ENCODE measurements around the gene NDUFB10. TPM values are rescaled to one million over a fixed set of nuclear protein-coding genes. Genes with fewer than 3 reads are reported as not detected.

Gene NDUFB10
- total RNA-seq, 1 donor from 2014 or later: 153 TPM

DNA sequence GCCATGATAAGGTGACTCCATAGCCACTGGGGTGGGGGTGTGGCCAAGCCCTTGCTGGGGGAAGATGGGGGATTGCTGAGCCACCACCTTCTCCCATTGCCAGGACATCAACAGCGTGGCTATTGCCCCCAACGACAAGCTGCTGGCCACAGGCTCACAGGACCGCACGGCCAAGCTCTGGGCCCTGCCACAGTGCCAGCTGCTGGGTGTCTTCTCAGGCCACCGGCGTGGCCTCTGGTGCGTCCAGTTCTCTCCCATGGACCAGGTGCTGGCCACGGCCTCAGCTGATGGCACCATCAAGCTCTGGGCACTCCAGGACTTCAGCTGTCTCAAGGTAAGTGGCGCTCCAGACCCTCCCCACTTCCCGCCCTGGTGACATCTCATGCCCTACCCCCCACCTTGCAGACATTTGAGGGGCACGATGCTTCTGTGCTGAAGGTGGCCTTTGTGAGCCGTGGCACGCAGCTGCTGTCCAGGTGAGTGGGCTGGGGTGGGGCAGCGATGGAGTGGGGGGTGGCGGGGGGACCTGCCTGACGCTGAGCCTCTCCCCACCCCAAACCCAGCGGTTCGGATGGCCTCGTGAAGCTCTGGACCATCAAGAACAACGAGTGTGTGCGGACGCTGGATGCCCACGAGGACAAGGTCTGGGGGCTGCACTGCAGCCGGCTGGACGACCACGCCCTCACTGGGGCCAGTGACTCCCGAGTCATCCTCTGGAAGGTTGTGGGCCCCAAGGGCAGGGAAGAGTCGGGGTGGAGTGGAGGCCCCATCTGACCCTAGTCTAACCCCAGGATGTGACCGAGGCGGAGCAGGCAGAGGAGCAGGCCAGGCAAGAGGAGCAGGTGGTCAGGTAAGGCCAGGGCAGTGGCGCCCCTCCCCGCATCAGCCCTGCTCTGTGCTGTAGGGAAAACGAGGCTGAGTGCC is 17.9 kb downstream of the NDUFB10 start:
- Histone ChIP-seq H4K20me1 (ENCODE audit: insufficient read depth, low read length) (peaks cover 49% of the 10 kb centered on the region), H2AFZ (ENCODE audit: low read depth, low read length) (no peak overlapping the region), H3K4me1 (ENCODE audit: insufficient read depth, low read length) (peaks cover 6% of the 10 kb centered on the region), H3K27ac (ENCODE audit: low read depth, low read length) (no peak overlapping the region), H3K79me2 (ENCODE audit: insufficient read depth, low read length) (peaks cover 28% of the 10 kb centered on the region), H3K4me2 (ENCODE audit: low read length) (no peak overlapping the region), H3K36me3 (ENCODE audit: insufficient read depth, low read length) (peaks cover 7% of the 10 kb centered on the region), H3K4me3 (ENCODE audit: insufficient read depth, low read depth, low read length) (no peak overlapping the region), H3K9me3 (ENCODE audit: insufficient read depth, low read depth, low read length) (no peaks in the 10 kb centered on the region), H3K27me3 (ENCODE audit: insufficient read depth, low read length) (peaks cover 24% of the 10 kb centered on the region), H3K9ac (ENCODE audit: low read length) (no peak overlapping the region)
- peaks cover 6% of the 10 kb centered on the region for H3K36me3 Mint-ChIP-seq (ENCODE audit: low read depth, unreplicated experiment)
- H3K9me3 Mint-ChIP-seq (ENCODE audit: unreplicated experiment): no peaks in the 10 kb centered on the region
- DNase-seq (ENCODE audit: low read depth) (no peak), FAIRE-seq (no peak)
- peaks cover 5% of the 10 kb centered on the region for H3K4me1 Mint-ChIP-seq (ENCODE audit: low read depth, unreplicated experiment)
- H3K27me3 Mint-ChIP-seq (ENCODE audit: low read depth, unreplicated experiment): peaks cover 11% of the 10 kb centered on the region
- H3K4me3 Mint-ChIP-seq (ENCODE audit: unreplicated experiment): no peak overlapping the region
- TF ChIP-seq, protein P1, sequence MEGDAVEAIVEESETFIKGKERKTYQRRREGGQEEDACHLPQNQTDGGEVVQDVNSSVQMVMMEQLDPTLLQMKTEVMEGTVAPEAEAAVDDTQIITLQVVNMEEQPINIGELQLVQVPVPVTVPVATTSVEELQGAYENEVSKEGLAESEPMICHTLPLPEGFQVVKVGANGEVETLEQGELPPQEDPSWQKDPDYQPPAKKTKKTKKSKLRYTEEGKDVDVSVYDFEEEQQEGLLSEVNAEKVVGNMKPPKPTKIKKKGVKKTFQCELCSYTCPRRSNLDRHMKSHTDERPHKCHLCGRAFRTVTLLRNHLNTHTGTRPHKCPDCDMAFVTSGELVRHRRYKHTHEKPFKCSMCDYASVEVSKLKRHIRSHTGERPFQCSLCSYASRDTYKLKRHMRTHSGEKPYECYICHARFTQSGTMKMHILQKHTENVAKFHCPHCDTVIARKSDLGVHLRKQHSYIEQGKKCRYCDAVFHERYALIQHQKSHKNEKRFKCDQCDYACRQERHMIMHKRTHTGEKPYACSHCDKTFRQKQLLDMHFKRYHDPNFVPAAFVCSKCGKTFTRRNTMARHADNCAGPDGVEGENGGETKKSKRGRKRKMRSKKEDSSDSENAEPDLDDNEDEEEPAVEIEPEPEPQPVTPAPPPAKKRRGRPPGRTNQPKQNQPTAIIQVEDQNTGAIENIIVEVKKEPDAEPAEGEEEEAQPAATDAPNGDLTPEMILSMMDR (IDR thresholded peaks at IDR 0.05; ENCODE audit: insufficient read depth, low read depth, low read length): no peak
- no peak for TF ChIP-seq EZH2 (IDR thresholded peaks at IDR 0.05; ENCODE audit: insufficient read depth, low read length)
- H3K27ac Mint-ChIP-seq (ENCODE audit: unreplicated experiment): no peak overlapping the region

DNA sequence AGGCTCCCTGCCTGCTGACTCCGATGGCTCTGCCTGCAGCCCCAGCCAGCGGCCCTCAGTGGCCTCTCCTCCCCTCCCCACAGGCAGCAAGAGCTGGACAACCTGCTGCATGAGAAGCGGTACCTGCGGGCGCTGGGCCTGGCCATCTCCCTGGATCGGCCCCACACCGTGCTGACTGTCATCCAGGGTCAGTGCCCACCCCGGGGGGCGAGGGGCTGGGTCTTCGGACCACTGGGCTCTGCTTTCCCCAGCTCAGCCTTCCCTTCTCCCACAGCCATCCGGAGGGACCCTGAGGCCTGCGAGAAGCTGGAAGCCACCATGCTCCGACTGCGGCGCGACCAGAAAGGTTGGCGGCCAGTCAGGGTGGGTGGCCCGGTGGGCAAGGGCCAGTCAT is 18.5 kb downstream of the NDUFB10 start:
- Mint-ChIP-seq H3K4me1 (ENCODE audit: low read depth, unreplicated experiment) (peaks cover 2% of the 10 kb centered on the region), H3K9me3 (ENCODE audit: unreplicated experiment) (no peaks in the 10 kb centered on the region), H3K4me3 (ENCODE audit: unreplicated experiment) (no peak overlapping the region), H3K27me3 (ENCODE audit: low read depth, unreplicated experiment) (peaks cover 16% of the 10 kb centered on the region), H3K27ac (ENCODE audit: unreplicated experiment) (no peak overlapping the region), H3K36me3 (ENCODE audit: low read depth, unreplicated experiment) (peaks cover 6% of the 10 kb centered on the region)
- H3K4me2 ChIP-seq (ENCODE audit: low read length): no peak overlapping the region
- H2AFZ ChIP-seq (ENCODE audit: low read depth, low read length): no peak overlapping the region
- peaks cover 1% of the 10 kb centered on the region for H3K4me1 ChIP-seq (ENCODE audit: insufficient read depth, low read length)
- H3K4me3 ChIP-seq (ENCODE audit: insufficient read depth, low read depth, low read length): no peak overlapping the region
- H3K27me3 ChIP-seq (ENCODE audit: insufficient read depth, low read length): peaks cover 30% of the 10 kb centered on the region
- FAIRE-seq: no peak
- TF ChIP-seq EZH2 (IDR thresholded peaks at IDR 0.05; ENCODE audit: insufficient read depth, low read length): no peak
- TF ChIP-seq, protein P1 (IDR thresholded peaks at IDR 0.05; ENCODE audit: insufficient read depth, low read depth, low read length): no peak
- H3K9ac ChIP-seq (ENCODE audit: low read length): no peak overlapping the region
- no peak for DNase-seq (ENCODE audit: low read depth)
- no peak overlapping the region for H3K27ac ChIP-seq (ENCODE audit: low read depth, low read length)
- peaks cover 51% of the 10 kb centered on the region for H4K20me1 ChIP-seq (ENCODE audit: insufficient read depth, low read length)
- peaks cover 7% of the 10 kb centered on the region for H3K36me3 ChIP-seq (ENCODE audit: insufficient read depth, low read length)
- H3K79me2 ChIP-seq (ENCODE audit: insufficient read depth, low read length): peaks cover 21% of the 10 kb centered on the region
- H3K9me3 ChIP-seq (ENCODE audit: insufficient read depth, low read depth, low read length): no peaks in the 10 kb centered on the region
